Midbrain (tissue), 1 donor: ENCODE results near the gene UBR3.
"Not testable (repeated sequence)": the region's sequence is repeated elsewhere in the genome, so short reads cannot be mapped to it uniquely, and the experiment has no call there.

Source experiments
- DNase-seq: peaks from one replicate; lab custom pipeline; 2025; lab: John Stamatoyannopoulos, UW

The UBR3 gene

GRCh38 chr2:170113168-170113894, 286.1 kb downstream of the UBR3 start:
- no peak for DNase-seq

GRCh38 chr2:170115501-170116229, 288.4 kb downstream of the UBR3 start:
- no peak for DNase-seq

- no peak for DNase-seq
Measured at GRCh38 chr2:170118641-170119040, 291.4 kb downstream of the UBR3 start.

- not testable (repeated sequence) for DNase-seq
Measured at GRCh38 chr2:170119326-170119725, 292.1 kb downstream of the UBR3 start.

- no peak for DNase-seq
Measured at GRCh38 chr2:170121689-170122088, 294.4 kb downstream of the UBR3 start.

- no peak for DNase-seq
Measured at GRCh38 chr2:170122883-170123547, 295.8 kb downstream of the UBR3 start.

GRCh38 chr2:170123593-170123992, 296.3 kb downstream of the UBR3 start:
- no peak for DNase-seq

- DNase-seq = not testable (repeated sequence)
Measured at GRCh38 chr2:170126138-170126728, 299.0 kb downstream of the UBR3 start.
